SKM-1 treated with dmso at 0.1 percent for 144 hours (cell line): ENCODE data around the gene SLC22A31.

Experiments used
- DNase-seq: peaks from one replicate; lab custom pipeline; 2025; ENCODE audit not compliant: unreplicated experiment; lab: John Stamatoyannopoulos, UW

The SLC22A31 gene

GRCh38 chr16:89152831-89153700 lies 47.3 kb downstream of the SLC22A31 start:
- no peak for DNase-seq

- no peak for DNase-seq
Measured at GRCh38 chr16:89150981-89151380, 49.4 kb downstream of the SLC22A31 start.

GRCh38 chr16:89150090-89150835 lies 50.1 kb downstream of the SLC22A31 start:
- DNase-seq: no peak

- no peak for DNase-seq
Measured at GRCh38 chr16:89149386-89149785, 51.0 kb downstream of the SLC22A31 start.

GRCh38 chr16:89147085-89147817 lies 53.1 kb downstream of the SLC22A31 start:
- DNase-seq: no peak

DNA sequence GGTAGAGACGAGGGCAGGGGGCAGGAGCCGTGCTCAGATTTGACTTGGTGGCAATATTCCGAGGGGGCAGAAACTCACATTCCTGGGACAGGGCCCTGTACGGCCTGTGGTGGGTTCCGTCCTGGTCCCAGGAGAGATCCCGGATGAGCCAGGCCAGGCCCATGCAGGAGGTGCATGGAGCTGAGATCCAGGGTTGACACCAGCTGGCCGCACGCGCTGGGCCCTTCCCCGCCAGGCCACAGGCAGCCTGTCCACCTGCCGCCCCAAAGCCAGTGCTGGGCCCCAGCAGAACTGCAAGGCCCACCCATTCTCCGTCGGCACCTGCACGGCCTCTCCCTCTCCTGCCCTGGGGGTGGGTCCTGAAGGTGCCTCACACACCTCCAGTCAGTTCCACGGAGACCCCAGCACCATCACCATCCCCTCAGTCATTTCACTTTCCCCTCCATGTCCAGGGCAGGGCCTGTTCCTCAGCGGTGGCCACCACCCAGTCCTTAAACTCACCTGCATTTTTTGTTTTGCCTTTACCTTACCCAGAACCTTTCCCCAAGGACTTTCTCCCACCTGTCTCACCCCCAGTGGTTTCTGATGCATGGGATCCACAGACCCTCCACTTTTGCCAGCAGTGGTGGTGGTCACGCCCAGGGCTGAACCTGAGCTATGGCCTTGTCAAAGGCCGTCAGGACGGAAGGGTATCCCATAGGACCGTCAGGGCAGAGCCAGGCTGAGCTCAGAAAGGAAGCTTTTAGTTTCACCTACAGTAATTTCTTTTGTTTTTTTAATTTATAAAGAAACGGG lies 53.9 kb downstream of the SLC22A31 start:
- DNase-seq: no peak
